Measurements from ENCODE around the gene ZNF638.

Gene ZNF638

DNA sequence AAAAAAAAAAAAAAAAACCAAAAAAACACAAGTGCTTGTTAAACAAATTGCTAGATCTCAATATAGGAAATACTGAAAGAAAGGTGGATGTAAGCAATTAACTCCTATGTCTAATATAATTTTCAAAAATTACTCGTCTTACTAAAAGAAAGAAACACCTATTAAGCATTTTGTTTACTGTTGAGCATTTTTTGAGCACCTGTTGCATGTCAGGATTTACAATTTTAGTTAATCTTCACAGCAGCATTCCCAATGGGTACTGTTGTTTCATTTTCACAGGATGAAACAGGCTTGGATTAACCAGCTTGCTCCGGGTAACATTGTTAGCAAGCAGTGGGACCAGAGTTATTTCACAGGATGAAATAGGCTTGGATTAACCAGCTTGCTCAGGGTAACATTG is 4.8 kb downstream of the ZNF638 start:
- DNase-seq (ENCODE audit: low read depth in 3 of 3, low spot score in 1 of 3): no peak

DNA sequence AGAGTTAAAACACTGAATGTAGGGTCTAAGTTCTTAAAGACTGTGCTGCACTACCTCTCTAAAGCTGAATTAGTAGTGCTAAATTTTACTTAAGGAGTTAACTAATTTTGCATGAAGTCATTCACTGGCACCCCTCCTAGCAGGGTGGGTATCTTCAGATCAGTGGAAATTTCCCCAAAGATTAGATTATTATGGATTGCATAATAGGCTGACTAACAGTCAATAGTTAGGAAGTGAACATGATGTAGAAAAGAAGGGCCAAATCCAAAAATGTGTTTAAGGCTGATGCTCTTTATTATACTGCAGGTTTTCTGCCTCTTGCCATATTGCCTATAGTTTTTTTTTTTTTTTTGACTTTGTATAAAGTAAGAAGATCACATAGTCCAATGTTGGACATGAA is 5.2 kb downstream of the ZNF638 start:
- DNase-seq (ENCODE audit: low read depth in 3 of 3, low spot score in 1 of 3): no peak

DNA sequence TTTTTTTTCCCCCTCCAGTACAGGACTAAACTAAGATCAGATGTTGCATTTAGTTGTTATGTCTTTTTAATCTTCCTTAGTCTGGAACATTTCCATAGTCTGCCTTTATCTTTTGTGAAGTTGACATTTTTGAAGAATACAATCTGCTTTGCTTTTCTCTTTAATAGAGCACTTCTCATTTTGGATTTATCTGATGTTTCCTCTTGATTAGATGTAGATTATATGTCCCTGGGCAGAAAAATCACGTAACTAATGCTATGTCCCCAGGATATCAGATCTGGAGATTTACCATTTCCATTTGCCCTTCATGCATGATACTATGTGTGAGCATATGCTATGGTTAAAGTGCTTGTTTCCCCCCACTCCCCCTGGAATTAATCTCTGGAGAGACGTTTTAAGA is 6.2 kb downstream of the ZNF638 start:
- DNase-seq (ENCODE audit: low read depth in 3 of 3, low spot score in 1 of 3): no peak

DNA sequence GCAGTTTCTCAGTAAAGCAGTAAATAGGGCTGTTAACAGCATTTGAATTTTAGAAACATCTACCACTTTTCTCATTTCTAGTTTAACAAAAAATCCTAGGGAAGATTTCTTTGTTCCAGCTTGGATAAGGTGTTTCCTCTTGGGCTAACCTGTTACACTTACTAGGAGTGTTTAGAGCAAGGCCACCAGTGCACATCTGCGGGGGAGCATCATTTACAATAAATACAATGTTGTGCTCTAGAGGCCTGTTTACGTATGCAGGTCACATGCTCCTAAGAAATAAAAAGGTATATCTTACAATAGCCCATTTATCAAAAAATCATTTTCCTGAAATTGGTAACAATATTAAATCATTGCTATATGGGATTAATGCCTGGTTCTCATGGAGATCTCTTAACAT is 8.1 kb downstream of the ZNF638 start:
- no peak for DNase-seq (ENCODE audit: low read depth in 3 of 3, low spot score in 1 of 3)

GRCh38 chr2:71340176-71340575 is 8.6 kb downstream of the ZNF638 start:
- no peak for DNase-seq (ENCODE audit: low read depth in 3 of 3, low spot score in 1 of 3)

GRCh38 chr2:71341645-71342044 is 10.1 kb downstream of the ZNF638 start:
- no peak for DNase-seq (ENCODE audit: low read depth in 3 of 3, low spot score in 1 of 3)

DNA sequence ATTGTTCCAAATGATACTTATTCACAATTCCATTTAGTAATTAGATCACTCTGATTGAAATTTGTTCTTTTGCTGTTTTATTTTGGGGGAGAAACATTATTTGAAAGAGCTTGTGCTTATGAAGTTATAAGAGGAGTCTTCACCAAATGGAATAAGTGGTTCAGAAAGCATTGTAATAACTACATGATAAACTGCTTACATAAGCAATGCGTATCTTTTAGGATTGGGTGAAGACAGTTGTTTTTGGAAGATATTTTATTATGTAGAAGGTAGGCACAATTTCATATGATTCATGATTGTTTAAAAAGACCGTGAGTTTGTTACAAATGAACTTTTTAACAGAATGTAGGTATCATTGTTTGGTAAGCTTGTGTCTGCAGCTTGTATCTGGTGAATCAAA is 14.5 kb downstream of the ZNF638 start:
- DNase-seq (ENCODE audit: low read depth in 3 of 3, low spot score in 1 of 3): no peak

DNA sequence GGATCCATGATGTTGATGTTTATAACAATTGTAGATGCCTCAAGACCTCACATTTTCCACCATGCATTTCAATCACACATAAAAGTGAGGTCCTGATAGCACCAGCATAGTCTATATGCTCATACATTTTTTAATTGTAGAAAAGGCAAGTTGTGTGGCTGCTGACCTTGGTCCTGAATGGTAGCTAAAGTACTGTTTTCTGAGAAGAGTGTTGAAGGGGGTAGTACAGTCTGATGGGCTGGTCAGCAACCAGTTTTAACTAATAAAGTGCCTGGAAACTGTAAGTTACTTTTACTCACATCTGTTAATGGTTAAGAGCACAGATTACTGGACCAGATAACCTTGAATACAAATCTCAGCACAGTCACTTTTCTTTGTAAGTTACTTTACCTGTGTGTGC is 15.9 kb downstream of the ZNF638 start:
- DNase-seq (ENCODE audit: low read depth in 3 of 3, low spot score in 1 of 3): no peak

GRCh38 chr2:71348302-71348701 is 16.7 kb downstream of the ZNF638 start:
- DNase-seq (ENCODE audit: low read depth in 3 of 3, low spot score in 1 of 3): no peak

GRCh38 chr2:71353248-71353647 is 21.7 kb downstream of the ZNF638 start:
- DNase-seq (ENCODE audit: low read depth in 3 of 3, low spot score in 1 of 3): no peak

GRCh38 chr2:71358931-71359671 is 27.5 kb downstream of the ZNF638 start:
- no peak for DNase-seq (ENCODE audit: low read depth in 3 of 3, low spot score in 1 of 3)

DNA sequence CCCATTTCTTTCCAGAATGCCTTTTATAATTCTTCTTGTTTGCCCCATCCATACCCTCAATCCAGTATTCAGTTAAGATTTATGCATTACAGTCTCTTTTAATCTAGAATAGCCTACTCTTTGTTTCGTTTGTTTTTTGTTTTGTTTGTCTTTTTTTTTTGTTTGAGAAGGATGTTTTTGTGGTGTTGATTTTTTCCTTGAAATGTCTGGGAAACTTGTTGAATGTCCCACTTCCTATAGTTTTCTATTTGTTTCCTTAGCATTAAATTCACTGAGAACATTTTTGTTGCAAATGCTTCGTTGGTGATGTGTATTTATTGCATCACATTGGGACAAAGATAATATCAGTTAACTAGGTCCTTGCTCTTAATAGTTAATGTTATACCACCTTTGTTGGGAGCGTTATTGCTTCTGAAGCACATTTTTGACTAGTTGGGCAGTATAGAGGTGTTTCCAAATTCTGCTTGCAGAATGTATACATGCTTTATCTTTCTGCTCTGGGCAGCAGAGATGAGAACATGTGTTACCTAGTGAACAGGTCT is 28.9 kb downstream of the ZNF638 start:
- DNase-seq (ENCODE audit: low read depth in 3 of 3, low spot score in 1 of 3): no peak

DNA sequence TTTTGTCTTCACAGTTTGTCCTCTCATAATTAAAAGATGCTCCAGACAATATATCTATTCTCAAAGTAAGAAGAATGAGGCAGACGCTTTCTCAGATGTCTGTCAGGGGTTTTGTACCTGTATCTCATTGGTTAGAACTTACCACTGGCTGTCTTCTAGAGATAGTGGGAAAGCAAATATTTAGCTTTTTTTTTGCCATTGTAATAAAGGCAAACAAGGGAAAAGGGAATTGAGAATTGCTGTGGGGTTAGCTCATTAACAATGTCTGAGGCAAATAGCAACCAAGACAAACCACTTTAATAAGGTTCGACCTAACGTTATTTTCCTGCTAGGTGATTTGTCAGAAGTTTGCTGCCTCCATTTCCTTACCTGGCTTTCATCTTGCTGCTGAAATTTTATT is 30.0 kb downstream of the ZNF638 start:
- no peak for DNase-seq (ENCODE audit: low read depth in 3 of 3, low spot score in 1 of 3)

- no peak for DNase-seq (ENCODE audit: low read depth in 3 of 3, low spot score in 1 of 3)
Observed at GRCh38 chr2:71362447-71362846, 30.9 kb downstream of the ZNF638 start.

GRCh38 chr2:71370015-71370414 is 38.4 kb downstream of the ZNF638 start:
- DNase-seq (ENCODE audit: low read depth in 3 of 3, low spot score in 1 of 3): no peak

DNA sequence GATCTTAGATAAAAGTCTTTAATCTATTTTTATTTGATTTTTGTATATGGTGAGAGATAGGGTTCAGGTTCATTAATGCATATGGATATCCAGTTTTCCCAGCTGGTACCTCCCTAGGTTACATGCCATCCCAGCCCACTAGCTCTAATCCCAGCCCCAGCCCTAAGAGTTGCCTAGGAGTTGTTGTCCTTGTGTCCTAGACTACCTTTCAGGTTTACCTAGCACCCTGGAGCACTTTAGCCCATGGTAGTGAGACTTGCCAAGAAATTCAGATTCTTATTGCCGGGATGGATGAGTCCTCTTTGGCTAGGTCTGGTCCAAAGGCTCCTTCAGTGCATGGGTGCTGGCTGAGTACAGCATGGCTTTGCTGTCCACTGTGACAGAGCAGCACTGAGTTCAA is 40.5 kb downstream of the ZNF638 start:
- no peak for DNase-seq (ENCODE audit: low read depth in 3 of 3, low spot score in 1 of 3)

- DNase-seq (ENCODE audit: low read depth in 3 of 3, low spot score in 1 of 3): no peak
Observed at GRCh38 chr2:71379086-71379485, 47.5 kb downstream of the ZNF638 start.

DNA sequence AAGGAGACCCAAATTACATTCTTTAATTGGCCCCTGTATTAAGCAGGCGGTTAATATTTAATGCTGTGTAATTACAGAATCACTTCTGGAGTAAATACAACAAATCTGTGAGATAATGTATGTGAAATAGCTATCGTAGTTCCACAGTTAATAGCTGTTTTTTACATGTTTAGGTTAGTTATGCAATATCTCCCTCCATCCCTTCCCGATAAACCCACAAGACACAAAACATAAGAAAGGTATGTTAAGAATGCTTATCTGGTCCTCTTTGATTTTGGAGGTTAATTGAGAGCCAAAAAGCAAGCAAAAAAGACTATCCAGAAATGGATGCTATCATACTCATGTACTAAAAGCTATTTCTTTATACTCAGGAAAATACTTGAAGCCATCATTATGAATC is 49.1 kb downstream of the ZNF638 start:
- no peak for DNase-seq (ENCODE audit: low read depth in 3 of 3, low spot score in 1 of 3)

DNA sequence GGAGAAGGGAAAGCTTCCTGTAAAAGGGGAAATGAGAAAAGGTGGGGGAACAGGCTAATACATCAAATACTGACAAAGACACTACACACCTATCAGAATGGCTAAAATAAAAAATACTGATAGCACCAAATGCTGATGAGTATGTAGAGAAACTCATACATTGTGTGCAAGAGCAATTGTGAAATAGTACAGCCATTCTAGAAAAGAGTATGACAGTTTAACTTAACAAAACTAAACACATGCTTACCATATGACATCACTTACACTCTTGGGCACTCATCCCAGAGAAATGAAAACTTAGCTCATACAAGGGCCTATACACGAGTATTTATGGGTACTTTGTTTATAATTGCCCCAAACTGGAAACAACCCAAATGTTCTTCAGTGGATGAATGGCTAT is 53.4 kb downstream of the ZNF638 start:
- DNase-seq (ENCODE audit: low read depth in 3 of 3, low spot score in 1 of 3): no peak

GRCh38 chr2:71388214-71388613 is 56.6 kb downstream of the ZNF638 start:
- no peak for DNase-seq (ENCODE audit: low read depth in 3 of 3, low spot score in 1 of 3)

DNA sequence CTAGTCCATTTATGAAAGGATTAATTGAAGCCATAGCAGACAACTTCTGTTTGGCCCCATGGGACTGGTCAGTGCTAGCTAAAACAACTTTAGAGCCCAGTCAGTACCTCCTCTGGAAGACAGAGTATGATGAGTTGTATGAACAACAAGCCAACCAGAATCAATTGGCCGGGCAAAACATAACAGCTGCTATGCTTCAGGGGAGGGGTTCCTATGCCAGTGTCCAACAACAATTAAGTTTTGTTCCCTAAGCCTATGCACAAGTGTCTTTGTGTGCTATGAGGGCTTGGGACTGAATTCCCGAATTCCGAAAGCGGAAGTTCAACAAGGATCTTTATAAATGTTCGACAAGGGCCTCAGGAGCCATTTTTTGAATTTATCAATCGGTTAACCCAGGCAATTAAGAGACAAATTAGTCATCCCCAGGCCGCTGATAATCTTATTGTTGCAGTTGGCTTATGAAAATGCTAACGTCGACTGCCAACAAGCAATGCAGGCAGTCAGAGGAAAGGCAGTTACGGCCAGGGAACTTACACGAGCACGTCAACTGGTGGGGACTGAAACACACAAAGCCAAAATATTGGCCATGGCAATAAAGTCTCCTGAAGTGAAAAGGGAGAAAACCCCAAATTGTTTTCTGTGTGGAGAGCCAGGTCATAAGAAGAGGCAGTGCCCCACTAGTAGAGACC is 57.9 kb downstream of the ZNF638 start:
- DNase-seq (ENCODE audit: low read depth in 3 of 3, low spot score in 1 of 3): no peak

- DNase-seq (ENCODE audit: low read depth in 3 of 3, low spot score in 1 of 3): no peak
Observed at GRCh38 chr2:71393216-71393615, 61.6 kb downstream of the ZNF638 start.

DNA sequence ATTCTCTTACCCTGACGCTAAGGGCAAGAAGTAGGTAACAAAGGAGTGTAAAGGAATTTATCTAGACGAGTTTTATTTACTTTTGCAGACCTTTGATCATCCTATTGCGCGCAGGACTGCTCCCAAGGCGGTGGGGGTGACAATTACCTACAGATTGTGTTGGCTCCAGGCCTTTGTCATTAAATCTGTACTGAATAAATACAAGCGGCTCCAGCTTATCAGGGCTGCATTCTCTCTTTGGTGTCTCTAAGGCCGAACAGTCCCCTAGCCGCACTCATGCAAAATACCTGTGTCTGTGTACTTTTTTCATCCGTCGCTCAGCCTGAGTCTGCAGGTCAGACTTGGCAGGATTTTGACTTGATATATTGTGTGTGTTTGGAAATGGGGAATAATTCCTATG is 63.9 kb downstream of the ZNF638 start:
- no peak for DNase-seq (ENCODE audit: low read depth in 3 of 3, low spot score in 1 of 3)

All from stimulated activated CD4-positive, alpha-beta T cell treated with anti-CD3 and anti-CD28 coated beads, TNF-alpha, amount 100 ng/mL, for 1 hour (primary cell).